HG03039 (cell line): Measurements from ENCODE around the gene FAM83F.
"Not testable (repeated sequence)": the region's sequence is repeated elsewhere in the genome, so short reads cannot be mapped to it uniquely, and the experiment has no call there.

Experiments
- ATAC-seq: cut with Tn5 transposase; IDR thresholded peaks from one replicate; pipeline ENCODE4 v1.9.1; 2021; ENCODE audit warnings: mild to moderate bottlenecking, moderate library complexity; ENCODE audit not compliant: unreplicated experiment

Gene FAM83F

GRCh38 chr22:40014667-40015248, 20.0 kb downstream of the FAM83F start:
- no peak for ATAC-seq

GRCh38 chr22:40015358-40015976, 20.7 kb downstream of the FAM83F start:
- no peak for ATAC-seq

DNA sequence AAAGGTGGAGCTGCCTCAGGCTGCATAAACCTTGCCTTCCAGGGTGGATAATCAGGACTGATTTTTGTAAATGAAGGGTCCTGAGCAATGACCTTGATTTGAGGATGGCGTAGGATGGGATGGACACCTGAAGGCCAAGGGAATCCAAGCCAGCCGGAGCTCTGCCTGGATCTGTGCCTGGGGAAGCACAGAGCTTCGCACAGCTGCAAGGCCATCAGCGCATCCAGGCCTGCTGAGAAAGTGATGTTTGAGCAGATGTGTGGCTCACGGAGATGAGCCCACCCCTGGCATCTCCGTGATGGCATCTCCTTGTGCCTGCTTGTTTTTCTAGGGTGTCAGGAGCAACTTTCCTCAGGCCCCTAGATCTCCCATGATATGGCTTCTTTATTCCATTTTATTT, 23.3 kb downstream of the FAM83F start:
- no peak for ATAC-seq

DNA sequence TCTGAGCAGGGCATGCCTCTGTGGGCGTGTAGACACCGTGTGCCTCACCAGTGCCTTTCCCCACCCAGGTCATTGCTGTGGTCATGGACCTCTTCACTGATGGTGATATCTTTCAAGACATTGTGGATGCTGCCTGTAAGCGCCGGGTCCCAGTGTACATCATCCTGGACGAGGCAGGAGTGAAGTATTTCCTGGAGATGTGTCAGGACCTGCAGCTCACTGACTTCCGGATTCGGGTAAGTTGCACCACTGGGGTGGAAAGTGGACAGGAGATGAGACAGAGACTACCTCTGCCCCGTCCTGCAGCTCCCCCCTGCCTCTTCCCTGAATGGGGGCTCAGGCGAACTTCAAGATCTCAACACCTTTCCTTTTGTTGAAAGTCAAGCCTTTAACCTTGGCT, 24.3 kb downstream of the FAM83F start:
- ATAC-seq = no peak

GRCh38 chr22:40020956-40021355, 26.2 kb downstream of the FAM83F start:
- no peak for ATAC-seq

DNA sequence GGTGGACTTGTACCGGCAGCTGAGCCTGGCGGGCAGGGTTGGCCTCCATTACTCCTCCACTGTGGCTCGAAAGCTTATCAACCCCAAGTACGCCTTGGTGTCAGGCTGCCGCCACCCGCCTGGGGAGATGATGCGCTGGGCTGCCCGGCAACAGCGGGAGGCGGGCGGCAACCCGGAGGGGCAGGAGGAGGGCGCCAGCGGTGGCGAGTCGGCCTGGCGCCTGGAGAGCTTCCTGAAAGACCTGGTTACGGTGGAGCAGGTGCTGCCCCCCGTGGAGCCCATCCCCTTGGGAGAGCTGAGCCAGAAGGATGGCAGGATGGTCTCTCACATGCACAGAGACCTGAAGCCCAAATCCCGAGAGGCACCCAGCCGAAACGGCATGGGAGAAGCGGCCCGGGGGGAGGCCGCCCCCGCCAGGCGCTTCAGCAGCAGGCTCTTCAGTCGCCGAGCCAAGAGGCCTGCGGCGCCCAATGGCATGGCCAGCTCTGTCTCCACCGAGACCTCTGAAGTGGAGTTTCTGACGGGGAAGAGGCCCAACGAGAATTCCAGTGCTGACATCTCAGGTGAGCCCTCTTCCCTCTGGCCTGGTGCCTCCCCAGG, 26.7 kb downstream of the FAM83F start:
- no peak for ATAC-seq

GRCh38 chr22:40022536-40023240, 27.9 kb downstream of the FAM83F start:
- ATAC-seq = no peak

- ATAC-seq = no peak
Observed at GRCh38 chr22:40023341-40023841, 28.6 kb downstream of the FAM83F start.

- no peak for ATAC-seq
Observed at GRCh38 chr22:40024201-40025061, 29.7 kb downstream of the FAM83F start.

DNA sequence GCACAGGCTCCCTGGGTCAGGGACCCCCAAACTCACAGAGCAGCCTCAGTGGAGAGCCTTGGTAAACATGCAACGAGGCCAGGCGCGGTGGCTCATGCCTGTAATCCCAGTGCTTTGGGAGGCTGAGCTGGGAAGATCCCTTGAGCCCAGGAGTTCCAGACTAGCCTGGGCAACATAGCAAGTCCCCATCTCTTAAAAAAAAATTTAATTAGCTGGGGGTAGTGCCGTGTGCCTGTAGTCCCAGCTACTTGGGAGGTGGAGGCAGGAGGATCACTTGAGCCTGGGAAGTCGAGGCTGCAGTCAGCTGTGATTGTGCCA, 30.3 kb downstream of the FAM83F start:
- not testable (repeated sequence) for ATAC-seq

DNA sequence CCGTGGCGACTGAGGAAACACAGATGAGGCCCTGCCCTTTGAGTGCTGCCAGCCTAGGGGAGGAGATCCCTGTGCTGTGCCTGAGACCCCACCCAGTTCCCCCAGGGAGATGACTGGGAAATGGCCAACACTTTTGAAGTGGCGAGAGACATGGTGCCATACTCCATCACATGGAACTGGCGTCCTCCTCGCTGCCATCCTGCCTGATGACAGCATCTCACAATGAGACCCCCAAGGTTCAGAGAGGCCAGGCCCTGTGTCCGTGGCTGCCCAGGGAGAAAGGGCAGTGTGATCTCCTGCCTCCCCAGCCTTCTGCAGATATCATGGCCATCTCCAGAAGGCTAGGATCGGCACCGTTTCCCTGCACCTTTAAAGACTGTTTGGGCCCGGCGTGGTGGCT, 31.1 kb downstream of the FAM83F start:
- no peak for ATAC-seq

DNA sequence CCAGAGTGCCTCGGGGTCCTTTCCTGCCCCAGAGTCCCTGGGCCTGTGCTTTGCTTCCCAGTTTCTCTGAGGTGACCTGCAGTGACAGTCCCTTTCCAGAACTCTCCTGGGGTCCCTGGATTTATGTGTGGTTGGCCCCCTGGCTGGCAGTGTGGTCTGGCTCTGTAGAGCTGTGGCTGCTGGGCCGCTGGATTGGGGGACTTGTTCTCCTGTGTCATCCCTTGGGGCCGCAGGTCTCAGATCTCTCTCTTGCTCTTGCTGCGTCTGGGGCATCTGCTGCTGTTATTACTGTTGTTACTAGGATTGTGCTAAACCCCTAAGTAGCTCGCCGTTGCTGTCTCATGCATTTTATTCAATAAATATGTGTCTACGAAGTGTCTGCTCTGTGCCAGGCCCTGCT, 31.9 kb downstream of the FAM83F start:
- ATAC-seq = no peak

GRCh38 chr22:40027191-40028097, 32.7 kb downstream of the FAM83F start:
- no peak for ATAC-seq

DNA sequence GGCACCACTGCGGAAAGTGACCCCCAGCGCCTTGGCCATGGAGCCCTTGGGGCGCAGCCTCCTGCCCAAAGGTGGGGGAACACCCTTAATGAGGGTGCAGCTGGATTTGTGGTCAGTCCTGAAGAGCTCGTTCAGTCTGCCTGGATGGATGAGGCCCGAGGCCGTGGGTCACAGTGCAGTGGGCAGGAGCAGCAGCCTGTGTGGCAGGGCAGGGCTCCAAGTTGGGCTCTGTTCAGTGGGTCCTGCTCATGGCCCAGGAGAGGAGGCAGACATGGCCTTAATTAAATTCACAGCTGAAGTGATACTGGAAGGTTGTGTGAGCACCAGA, 33.3 kb downstream of the FAM83F start:
- no peak for ATAC-seq

DNA sequence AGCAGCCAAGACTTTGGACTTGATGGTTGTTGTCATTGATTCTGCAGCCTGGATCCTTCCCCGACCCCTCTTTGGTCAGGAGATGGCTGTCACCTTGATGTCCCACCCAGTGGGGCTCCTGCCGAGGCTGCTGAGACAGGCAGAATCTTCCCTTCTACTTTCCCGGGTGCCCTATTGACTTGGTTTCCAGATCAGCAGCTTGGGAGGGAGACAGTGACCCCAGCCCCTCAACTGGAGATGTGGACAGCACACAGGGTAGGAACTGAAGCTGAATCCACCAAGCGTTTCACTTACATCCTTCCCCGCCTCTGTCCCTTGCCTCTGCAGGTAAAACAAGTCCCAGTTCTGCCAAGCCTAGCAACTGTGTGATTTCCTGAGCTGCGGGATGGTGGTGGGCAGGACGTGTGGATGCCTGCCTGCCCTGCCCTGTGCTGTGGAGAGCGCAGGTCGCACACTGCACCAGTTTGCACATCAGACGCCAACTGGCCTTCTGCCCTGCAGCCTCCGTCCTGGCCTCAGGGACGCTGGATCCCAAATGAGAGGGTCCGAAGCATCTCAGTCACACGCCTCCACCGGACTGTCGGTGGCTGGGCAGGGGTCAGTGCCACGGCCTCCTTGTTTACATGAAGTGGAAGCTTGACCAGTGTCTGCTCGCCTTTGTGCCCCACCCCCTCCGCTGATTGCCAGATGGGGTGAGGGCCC, 34.6 kb downstream of the FAM83F start:
- no peak for ATAC-seq

DNA sequence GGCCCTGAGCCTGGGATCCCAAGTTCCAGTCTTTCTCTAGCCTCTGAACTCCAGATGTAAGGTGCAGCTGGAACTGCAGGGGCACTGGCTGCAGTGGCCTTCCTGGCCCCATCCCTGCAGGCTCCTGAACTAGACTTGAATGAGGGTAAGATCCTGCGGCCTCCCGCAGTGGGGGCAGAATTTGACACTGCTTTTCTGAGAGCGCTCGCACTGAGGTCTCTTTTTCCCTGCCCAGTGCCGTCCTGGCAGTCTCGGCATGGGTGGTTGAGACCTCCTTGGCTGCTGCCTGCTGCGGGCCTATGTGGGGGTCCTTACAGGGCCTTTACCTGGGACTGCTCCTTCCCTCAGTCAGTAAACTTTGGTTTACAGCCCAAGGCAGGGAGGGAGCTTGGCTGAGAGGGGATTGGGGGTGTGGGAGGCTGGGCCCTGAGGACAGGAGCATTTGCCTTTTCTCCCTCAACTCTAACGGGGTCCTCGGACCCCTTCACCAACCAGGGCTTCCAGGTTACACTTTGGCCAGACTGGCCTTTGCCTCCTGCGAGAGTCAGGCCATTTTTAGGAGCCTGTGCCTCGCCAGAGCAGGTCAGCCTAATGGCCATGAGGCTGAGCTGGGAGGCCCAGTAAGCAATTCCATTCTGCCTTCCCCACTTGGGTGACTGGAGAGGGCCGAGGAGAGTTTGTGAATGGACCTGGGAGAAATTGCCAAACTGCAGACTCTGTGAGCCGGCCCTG, 35.4 kb downstream of the FAM83F start:
- ATAC-seq = no peak

DNA sequence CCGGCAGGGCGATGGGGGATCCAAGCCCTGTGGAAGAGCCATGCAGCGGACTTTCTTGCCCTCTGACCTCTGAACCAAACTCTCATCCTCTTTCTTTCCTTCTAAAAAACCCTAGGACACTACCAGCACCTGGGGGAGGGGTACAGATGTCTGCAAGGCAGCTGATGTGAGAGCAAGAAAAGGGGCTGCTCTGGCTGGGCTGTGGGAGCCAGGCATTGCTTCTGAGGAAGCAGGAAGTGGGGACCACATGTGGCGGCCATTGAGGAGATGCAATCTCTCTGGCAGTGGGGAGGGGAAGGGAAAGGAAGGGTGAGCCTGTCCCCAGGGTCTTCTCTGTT, 36.0 kb downstream of the FAM83F start:
- ATAC-seq = no peak

GRCh38 chr22:40031766-40032470, 37.2 kb downstream of the FAM83F start:
- ATAC-seq = no peak
